Mesothelial cell of epicardium (in vitro differentiated cells): Measurements from ENCODE around the gene EPN2. TPM values are rescaled to one million over a fixed set of nuclear protein-coding genes. Genes with fewer than 3 reads are reported as not detected.
A peak's percentile ranks its signal among the peaks of the same experiment; 100 is the strongest.

ENCODE experiments used
- DNase-seq, 2 experiments: peaks; one replicate each; pipeline ENCODE4 v3.0.0; 2021; ENCODE audit warnings: low spot score in 2 of 2; ENCODE audit not compliant: unreplicated experiment in 2 of 2
- H3K27ac Mint-ChIP-seq: 2 replicates; pipeline ENCODE4 v1.8.0; 2021; ENCODE audit warnings: mixed read lengths
- H3K27me3 Mint-ChIP-seq: 2 replicates; pipeline ENCODE4 v1.8.0; 2021; ENCODE audit warnings: low read depth, mixed read lengths
- H3K36me3 Mint-ChIP-seq: 2 replicates; pipeline ENCODE4 v1.8.0; 2021; ENCODE audit warnings: mixed read lengths
- H3K4me1 Mint-ChIP-seq: 2 replicates; pipeline ENCODE4 v1.8.0; 2021; ENCODE audit warnings: mixed read lengths
- H3K4me3 Mint-ChIP-seq: 2 replicates; pipeline ENCODE4 v1.8.0; 2021; ENCODE audit warnings: mild to moderate bottlenecking, moderate library complexity, mixed read lengths
- H3K9me3 Mint-ChIP-seq: 2 replicates; pipeline ENCODE4 v1.8.0; 2021; ENCODE audit warnings: mixed read lengths
- total RNA-seq: library from RNA; stranded (reverse); gene quantifications from 3 replicates; pipeline ENCODE4 v1.2.1, GENCODE V29; 2021
- TF ChIP-seq, protein P1 (sequence below): fragments of 200-600 bp; sonication (generic); IDR thresholded peaks from one replicate; pipeline ENCODE4 v1.5.0; 2021; ENCODE audit warnings: antibody characterized with exemption; ENCODE audit not compliant: unreplicated experiment

EPN2 gene
- total RNA-seq, 1 donor from 2014 or later, result 70.2 TPM

GRCh38 chr17:19281161-19281560, 44.0 kb downstream of the EPN2 start:
- H3K4me1 Mint-ChIP-seq, result peaks cover 4% of the 10 kb centered on the region
- TF ChIP-seq, protein P1, sequence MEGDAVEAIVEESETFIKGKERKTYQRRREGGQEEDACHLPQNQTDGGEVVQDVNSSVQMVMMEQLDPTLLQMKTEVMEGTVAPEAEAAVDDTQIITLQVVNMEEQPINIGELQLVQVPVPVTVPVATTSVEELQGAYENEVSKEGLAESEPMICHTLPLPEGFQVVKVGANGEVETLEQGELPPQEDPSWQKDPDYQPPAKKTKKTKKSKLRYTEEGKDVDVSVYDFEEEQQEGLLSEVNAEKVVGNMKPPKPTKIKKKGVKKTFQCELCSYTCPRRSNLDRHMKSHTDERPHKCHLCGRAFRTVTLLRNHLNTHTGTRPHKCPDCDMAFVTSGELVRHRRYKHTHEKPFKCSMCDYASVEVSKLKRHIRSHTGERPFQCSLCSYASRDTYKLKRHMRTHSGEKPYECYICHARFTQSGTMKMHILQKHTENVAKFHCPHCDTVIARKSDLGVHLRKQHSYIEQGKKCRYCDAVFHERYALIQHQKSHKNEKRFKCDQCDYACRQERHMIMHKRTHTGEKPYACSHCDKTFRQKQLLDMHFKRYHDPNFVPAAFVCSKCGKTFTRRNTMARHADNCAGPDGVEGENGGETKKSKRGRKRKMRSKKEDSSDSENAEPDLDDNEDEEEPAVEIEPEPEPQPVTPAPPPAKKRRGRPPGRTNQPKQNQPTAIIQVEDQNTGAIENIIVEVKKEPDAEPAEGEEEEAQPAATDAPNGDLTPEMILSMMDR, result no peak
- H3K4me3 Mint-ChIP-seq, result no peak overlapping the region
- DNase-seq, result no peak
- H3K27me3 Mint-ChIP-seq, result no peaks in the 10 kb centered on the region
- H3K36me3 Mint-ChIP-seq, result peaks cover 21% of the 10 kb centered on the region
- no peaks in the 10 kb centered on the region for H3K9me3 Mint-ChIP-seq
- no peak overlapping the region for H3K27ac Mint-ChIP-seq

DNA sequence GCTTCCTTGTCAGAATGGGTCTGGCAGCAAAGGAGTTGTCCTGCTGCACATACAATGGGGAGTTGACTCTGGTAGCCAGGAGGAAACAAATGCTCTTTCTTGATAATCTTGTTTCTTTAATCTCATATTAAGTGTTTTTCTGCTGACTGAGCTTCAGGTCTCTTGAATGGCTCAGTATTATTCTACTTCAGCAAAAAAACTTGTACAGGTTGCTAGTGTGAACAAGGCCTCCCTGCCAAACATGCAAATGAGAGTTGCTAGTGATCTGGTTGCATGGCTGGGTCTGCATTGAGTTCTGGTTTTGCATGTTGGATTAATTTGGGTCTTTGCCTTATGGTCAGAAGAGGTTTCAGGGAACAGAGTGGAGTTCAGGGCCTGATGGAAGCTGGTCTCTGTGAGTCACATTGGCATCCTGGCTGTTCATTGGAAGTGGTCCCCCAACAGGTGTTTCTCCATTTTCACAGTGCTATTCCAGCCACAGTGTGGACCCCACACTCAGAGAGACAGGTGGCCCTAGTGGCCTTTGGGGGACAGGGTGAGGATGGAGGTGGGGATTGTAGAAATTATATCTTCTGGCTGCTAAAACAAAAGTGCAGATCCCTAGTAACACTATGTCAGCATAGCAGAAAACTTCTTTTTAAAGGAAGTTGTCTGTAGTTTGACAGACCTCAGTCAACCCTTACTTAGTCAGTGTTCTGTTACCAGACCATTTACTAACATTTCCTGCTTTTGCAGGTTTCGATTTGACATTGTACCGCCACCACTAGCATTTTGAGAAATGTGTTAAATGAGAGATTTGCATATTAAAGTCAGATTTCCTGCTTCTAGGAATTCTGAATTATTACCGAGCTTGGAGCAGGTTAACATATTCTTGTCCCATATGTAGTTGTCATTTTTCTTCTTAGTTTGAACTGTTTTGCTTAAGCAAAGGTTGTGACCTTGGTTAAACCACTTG, 47.1 kb downstream of the EPN2 start:
- H3K27me3 Mint-ChIP-seq, result no peaks in the 10 kb centered on the region
- no peak overlapping the region for H3K4me3 Mint-ChIP-seq
- H3K9me3 Mint-ChIP-seq, result no peaks in the 10 kb centered on the region
- peaks cover 31% of the 10 kb centered on the region for H3K4me1 Mint-ChIP-seq
- DNase-seq, result no peak
- H3K36me3 Mint-ChIP-seq, result peaks cover 22% of the 10 kb centered on the region
- TF ChIP-seq, protein P1, result no peak
- peak overlapping the region; percentile 65 for H3K27ac Mint-ChIP-seq

GRCh38 chr17:19285213-19285900, 48.2 kb downstream of the EPN2 start:
- Mint-ChIP-seq H3K4me3 (no peak overlapping the region), H3K4me1 (peaks cover 38% of the 10 kb centered on the region), H3K27me3 (no peaks in the 10 kb centered on the region), H3K27ac (no peak overlapping the region), H3K36me3 (peaks cover 23% of the 10 kb centered on the region), H3K9me3 (no peaks in the 10 kb centered on the region)
- TF ChIP-seq, protein P1, result no peak
- DNase-seq, result no peak

DNA sequence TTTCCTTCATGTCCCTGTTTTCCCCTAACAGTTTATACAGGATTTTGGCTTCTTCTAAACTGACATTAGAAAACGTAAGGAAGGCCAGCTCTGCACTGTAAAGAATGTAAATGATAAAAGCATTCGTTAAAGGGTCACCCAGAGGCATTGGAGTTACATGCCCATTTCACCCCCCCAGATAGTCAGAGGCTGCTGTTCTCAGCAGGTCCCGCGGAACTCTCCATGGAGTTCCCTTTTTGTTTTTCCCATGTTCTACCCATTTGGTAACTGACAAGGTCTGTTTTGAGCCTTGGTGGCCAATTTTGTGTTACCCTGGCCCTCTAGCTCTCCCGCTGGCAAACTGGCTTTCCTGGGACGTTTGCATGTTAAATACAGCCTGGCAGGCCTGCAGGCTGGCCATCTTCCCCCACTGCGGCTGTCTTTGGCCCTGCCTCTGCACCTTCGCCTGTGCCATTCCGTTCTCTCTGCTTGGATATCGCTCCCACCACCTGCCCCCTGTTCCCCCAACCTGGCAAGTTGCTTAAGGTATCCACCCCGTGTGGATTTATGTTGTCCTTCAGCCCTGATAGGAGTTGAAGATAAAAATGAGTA, 49.7 kb downstream of the EPN2 start:
- DNase-seq, result no peak
- Mint-ChIP-seq H3K36me3 (peaks cover 23% of the 10 kb centered on the region), H3K9me3 (no peaks in the 10 kb centered on the region), H3K27me3 (no peaks in the 10 kb centered on the region), H3K27ac (peak overlapping the region; percentile 0), H3K4me3 (no peak overlapping the region), H3K4me1 (peaks cover 44% of the 10 kb centered on the region)
- TF ChIP-seq, protein P1, result no peak

DNA sequence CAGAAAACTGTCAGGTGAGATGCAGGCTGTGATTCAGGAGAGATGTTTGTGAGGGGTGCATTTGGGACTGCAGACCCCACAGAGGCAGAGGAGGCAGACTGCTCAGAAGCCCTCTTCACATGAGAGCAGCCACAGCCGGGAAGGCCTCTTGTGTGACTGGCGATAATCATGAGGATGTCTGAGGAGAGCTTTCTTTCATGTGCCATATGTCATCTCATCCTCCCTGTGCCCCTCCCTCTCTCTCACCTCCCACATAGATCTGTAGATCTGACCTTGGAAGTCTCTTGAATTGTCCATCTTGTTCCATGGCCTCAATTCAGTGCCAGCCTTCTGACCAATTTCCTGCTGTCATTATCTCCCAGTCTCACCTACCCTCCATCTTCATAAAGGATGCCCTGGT, 50.5 kb downstream of the EPN2 start:
- DNase-seq, result no peak
- Mint-ChIP-seq H3K36me3 (peaks cover 22% of the 10 kb centered on the region), H3K9me3 (no peaks in the 10 kb centered on the region), H3K4me3 (no peak overlapping the region), H3K27me3 (no peaks in the 10 kb centered on the region), H3K4me1 (peaks cover 44% of the 10 kb centered on the region), H3K27ac (peak overlapping the region; percentile 28)
- TF ChIP-seq, protein P1, result no peak
